WTC11 (cell line): Measurements from ENCODE around the gene INPP5K.

Experiments used
- CDX4 ChIP-seq: fragments of 250-450 bp; sonication (Bioruptor Pico); IDR thresholded peaks from 2 replicates; pipeline ENCODE4 v1.9.0; 2021; ENCODE audit warnings: moderate library complexity, mild to moderate bottlenecking, inconsistent platforms, borderline replicate concordance
- CTCF ChIP-seq: fragments of 200-600 bp; IDR thresholded peaks from 2 replicates; pipeline ENCODE4 v1.8.0; 2022; ENCODE audit warnings: antibody characterized with exemption
- ESRRA ChIP-seq: sonication (generic); formaldehyde crosslinking; IDR thresholded peaks from 2 replicates; pipeline ENCODE4 v1.8.1; 2022; ENCODE audit warnings: mild to moderate bottlenecking, missing genetic modification reagents, borderline replicate concordance
- ETV6 ChIP-seq: sonication (generic); formaldehyde crosslinking; IDR thresholded peaks from 2 replicates; pipeline ENCODE4 v1.8.1; 2022; ENCODE audit warnings: mild to moderate bottlenecking, missing genetic modification reagents
- FOXK1 ChIP-seq: sonication (generic); formaldehyde crosslinking; IDR thresholded peaks from 2 replicates; pipeline ENCODE4 v1.8.0; 2022; ENCODE audit warnings: mild to moderate bottlenecking, moderate library complexity, missing genetic modification reagents
- HMGXB4 ChIP-seq: sonication (generic); formaldehyde crosslinking; IDR thresholded peaks from 2 replicates; pipeline ENCODE4 v1.8.1; 2023; ENCODE audit warnings: mild to moderate bottlenecking, moderate library complexity, missing genetic modification reagents
- TP53 ChIP-seq: sonication (generic); formaldehyde crosslinking; IDR thresholded peaks from 2 replicates; pipeline ENCODE4 v1.8.1; 2023; ENCODE audit warnings: mild to moderate bottlenecking, missing genetic modification reagents
- USF1 ChIP-seq: sonication (generic); formaldehyde crosslinking; IDR thresholded peaks from 2 replicates; pipeline ENCODE4 v1.8.0; 2022; ENCODE audit warnings: mild to moderate bottlenecking, missing genetic modification reagents
- USF2 ChIP-seq: sonication (generic); formaldehyde crosslinking; IDR thresholded peaks from 2 replicates; pipeline ENCODE4 v1.8.1; 2023; ENCODE audit warnings: mild to moderate bottlenecking, missing genetic modification reagents, moderate library complexity
- ZMAT4 ChIP-seq: fragments of 250-450 bp; sonication (Bioruptor Pico); IDR thresholded peaks from 2 replicates; pipeline ENCODE4 v1.9.0; 2021; ENCODE audit warnings: mild to moderate bottlenecking
- ZNF138 ChIP-seq: sonication (generic); formaldehyde crosslinking; conservative IDR thresholded peaks from 2 replicates; pipeline ENCODE4 v1.8.1; 2022; ENCODE audit warnings: mild to moderate bottlenecking, moderate library complexity, missing genetic modification reagents

GRCh38 chr17:1470755-1471462, 45.5 kb downstream of the INPP5K start:
- TF ChIP-seq ESRRA (no peak), USF1 (CRISPR knock-in tag) (no peak), ETV6 (CRISPR knock-in tag) (no peak), TP53 (CRISPR knock-in tag) (no peak), CTCF (no peak), ZMAT4 (no peak), USF2 (CRISPR knock-in tag) (no peak), ZNF138 (no peak), HMGXB4 (CRISPR knock-in tag) (no peak), CDX4 (CRISPR knock-in tag) (no peak), FOXK1 (CRISPR knock-in tag) (no peak)
